ENCODE results near the gene DHRS1. TPM values are rescaled to one million over a fixed set of nuclear protein-coding genes. Genes with fewer than 3 reads are reported as not detected.
A peak's percentile ranks its signal among the peaks of the same experiment; 100 is the strongest.

DHRS1 gene
- 31.4 and 32.9 TPM in 2 replicates for total RNA-seq (ENCODE audit: low replicate concordance)
- long read RNA-seq, transcript DHRS1-201 (9 exons, 1,480 nt): major isoform, 68 of 82 reads
- long read RNA-seq, partial matches to known transcripts: 3 of 82 reads
- long read RNA-seq, other reads (novel, unspliced or antisense): 10 of 82 reads

- Mint-ChIP-seq H3K36me3 (peaks cover 7% of the 10 kb centered on the region), H3K9me3 (no peaks in the 10 kb centered on the region), H3K27ac (peak within 1 kb of the TSS; percentile 98), H3K4me1 (ENCODE audit: unreplicated experiment) (peaks cover 33% of the 10 kb centered on the region), H3K27me3 (no peaks in the 10 kb centered on the region), H3K4me3 (peak within 1 kb of the TSS; percentile 95)
- no peak for TF ChIP-seq CTCF (conservative IDR thresholded peaks at IDR 0.05)
- DNase-seq (ENCODE audit: extremely low spot score, unreplicated experiment): peak; percentile 95
These were observed at the start of gene DHRS1, which contains the start of gene NOP9 for GRCh38 chr14:24299255-24300191. Gene DHRS1 (minus strand): TSS chr14:24299780. CDS start chr14:24299106, 674 bp downstream. Gene NOP9 (plus strand): TSS chr14:24299850. CDS start chr14:24299955, 105 bp downstream.

GRCh38 chr14:24348186-24348585, 48.6 kb upstream of the DHRS1 start:
- TF ChIP-seq CTCF (conservative IDR thresholded peaks at IDR 0.05): no peak
- H3K27me3 Mint-ChIP-seq: peaks cover 81% of the 10 kb centered on the region
- no peaks in the 10 kb centered on the region for H3K9me3 Mint-ChIP-seq
- H3K4me3 Mint-ChIP-seq: no peak overlapping the region
- DNase-seq (ENCODE audit: extremely low spot score, unreplicated experiment): no peak
- peaks cover 3% of the 10 kb centered on the region for H3K4me1 Mint-ChIP-seq (ENCODE audit: unreplicated experiment)
- H3K27ac Mint-ChIP-seq: no peak overlapping the region
- no peaks in the 10 kb centered on the region for H3K36me3 Mint-ChIP-seq

- TF ChIP-seq CTCF (conservative IDR thresholded peaks at IDR 0.05): no peak
- Mint-ChIP-seq H3K36me3 (no peaks in the 10 kb centered on the region), H3K4me3 (no peak overlapping the region), H3K27ac (no peak overlapping the region), H3K27me3 (peaks cover 79% of the 10 kb centered on the region), H3K4me1 (ENCODE audit: unreplicated experiment) (no peaks in the 10 kb centered on the region), H3K9me3 (no peaks in the 10 kb centered on the region)
- DNase-seq (ENCODE audit: extremely low spot score, unreplicated experiment): no peak
These were observed 47.6 kb upstream of the DHRS1 start for GRCh38 chr14:24347134-24347533.

- TF ChIP-seq CTCF (conservative IDR thresholded peaks at IDR 0.05): no peak
- Mint-ChIP-seq H3K27ac (no peak overlapping the region), H3K36me3 (no peaks in the 10 kb centered on the region), H3K4me1 (ENCODE audit: unreplicated experiment) (no peaks in the 10 kb centered on the region), H3K9me3 (no peaks in the 10 kb centered on the region), H3K27me3 (peaks cover 75% of the 10 kb centered on the region), H3K4me3 (no peak overlapping the region)
- no peak for DNase-seq (ENCODE audit: extremely low spot score, unreplicated experiment)
These were observed 44.4 kb upstream of the DHRS1 start for GRCh38 chr14:24343795-24344660.

- no peaks in the 10 kb centered on the region for H3K9me3 Mint-ChIP-seq
- H3K4me3 Mint-ChIP-seq: no peak overlapping the region
- H3K4me1 Mint-ChIP-seq (ENCODE audit: unreplicated experiment): no peaks in the 10 kb centered on the region
- H3K27me3 Mint-ChIP-seq: peaks cover 80% of the 10 kb centered on the region
- no peak for TF ChIP-seq CTCF (conservative IDR thresholded peaks at IDR 0.05)
- H3K36me3 Mint-ChIP-seq: no peaks in the 10 kb centered on the region
- H3K27ac Mint-ChIP-seq: no peak overlapping the region
- DNase-seq (ENCODE audit: extremely low spot score, unreplicated experiment): no peak
These were observed 43.3 kb upstream of the DHRS1 start for GRCh38 chr14:24342889-24343288.
